ENCODE data around the gene KCNQ4.

DNA sequence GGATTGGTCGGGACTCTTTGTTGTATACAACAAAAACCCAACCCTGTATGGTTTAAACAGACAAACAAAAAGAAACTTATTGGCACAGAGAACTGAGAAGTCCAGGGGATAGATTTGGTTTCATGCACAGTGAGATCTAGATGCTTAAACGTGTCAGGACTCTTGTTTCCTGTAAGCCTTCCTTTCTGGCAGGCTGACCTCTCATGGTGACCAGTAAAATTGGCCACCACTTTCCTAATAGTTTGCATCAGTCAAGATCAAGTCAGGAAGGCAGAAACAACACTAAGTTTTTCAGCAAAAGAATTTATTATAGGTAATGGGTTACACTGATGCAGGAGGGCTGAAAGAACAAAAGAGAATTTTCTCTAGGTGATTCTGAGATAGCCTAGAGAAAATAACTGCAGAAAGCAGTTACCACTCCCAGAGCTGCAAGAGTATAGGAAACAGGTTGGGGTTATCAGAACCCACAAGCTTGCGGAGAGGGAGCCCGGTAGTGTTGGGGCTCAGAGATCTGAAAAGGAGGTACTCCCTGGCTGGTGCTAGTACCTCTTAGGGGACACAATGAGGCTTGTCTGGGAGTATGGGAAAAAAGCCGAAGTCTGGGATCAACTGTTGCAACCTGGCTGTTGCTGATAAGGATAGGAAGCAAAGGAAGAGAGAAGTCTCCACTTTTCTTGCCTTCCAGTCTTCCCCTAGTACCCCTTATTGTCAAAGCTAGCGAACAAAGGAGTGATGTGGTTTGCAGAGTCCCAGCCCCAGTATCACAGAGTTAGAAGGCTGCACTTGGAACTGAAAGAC is 57.1 kb downstream of the KCNQ4 start:
- TF ChIP-seq CTCF (IDR thresholded peaks at IDR 0.05; ENCODE audit: poor library complexity, severe bottlenecking) (no peak), EZH2 (IDR thresholded peaks at IDR 0.05; ENCODE audit: borderline replicate concordance, insufficient read depth, low read length, poor library complexity, severe bottlenecking) (no peak), POLR2AphosphoS5 (IDR thresholded peaks at IDR 0.05) (no peak), RAD21 (conservative IDR thresholded peaks at IDR 0.05) (no peak), SMC3 (conservative IDR thresholded peaks at IDR 0.05; ENCODE audit: poor library complexity) (no peak), REST (IDR thresholded peaks at IDR 0.05; ENCODE audit: borderline replicate concordance) (no peak), EP300 (conservative IDR thresholded peaks at IDR 0.05; ENCODE audit: poor library complexity, severe bottlenecking) (no peak)
